ENCODE data around the gene TFCP2.
"Not testable (repeated sequence)": the region's sequence is repeated elsewhere in the genome, so short reads cannot be mapped to it uniquely, and the experiment has no call there.

Gene TFCP2

GRCh38 chr12:51147309-51147708 lies 25.6 kb downstream of the TFCP2 start:
- no peak for DNase-seq

- no peak for DNase-seq
These were observed 33.6 kb downstream of the TFCP2 start for GRCh38 chr12:51139292-51139844.

- DNase-seq, result no peak
These were observed 40.2 kb downstream of the TFCP2 start for GRCh38 chr12:51132693-51133092.

- no peak for DNase-seq
These were observed 41.0 kb downstream of the TFCP2 start for GRCh38 chr12:51131745-51132521.

GRCh38 chr12:51128919-51129318 lies 44.0 kb downstream of the TFCP2 start:
- no peak for DNase-seq

GRCh38 chr12:51127050-51127729 lies 45.7 kb downstream of the TFCP2 start:
- DNase-seq, result no peak

- no peak for DNase-seq
These were observed 46.6 kb downstream of the TFCP2 start for GRCh38 chr12:51126297-51126696.

GRCh38 chr12:51124504-51124903 lies 48.4 kb downstream of the TFCP2 start:
- no peak for DNase-seq

GRCh38 chr12:51122844-51123243 lies 50.1 kb downstream of the TFCP2 start:
- no peak for DNase-seq

GRCh38 chr12:51118706-51119105 lies 54.2 kb downstream of the TFCP2 start:
- no peak for DNase-seq

GRCh38 chr12:51115533-51115932 lies 57.4 kb downstream of the TFCP2 start:
- no peak for DNase-seq

GRCh38 chr12:51108136-51108535 lies 64.8 kb downstream of the TFCP2 start:
- DNase-seq, result no peak

- DNase-seq, result no peak
These were observed 69.0 kb downstream of the TFCP2 start for GRCh38 chr12:51103977-51104376.

- DNase-seq, result no peak
These were observed 74.3 kb downstream of the TFCP2 start for GRCh38 chr12:51098611-51099010.

- DNase-seq, result no peak
These were observed 82.2 kb downstream of the TFCP2 start for GRCh38 chr12:51090705-51091229.

- DNase-seq, result no peak
These were observed 85.1 kb downstream of the TFCP2 start for GRCh38 chr12:51087818-51088217.

GRCh38 chr12:51086933-51087332 lies 86.0 kb downstream of the TFCP2 start:
- DNase-seq, result no peak

- DNase-seq, result no peak
These were observed 87.2 kb downstream of the TFCP2 start for GRCh38 chr12:51085757-51086156.

- DNase-seq, result peak; percentile 90 to 94 (median 93)
These were observed 89.7 kb downstream of the TFCP2 start, which contains the start of gene CSRNP2 for GRCh38 chr12:51083126-51083833. Gene CSRNP2, minus strand, starts transcription at chr12:51083596. Its CDS starts 7,035 bp downstream, at chr12:51076561.

- peak in 4 of 6 experiments; percentile 9 to 32 (median 18) for DNase-seq
These were observed 90.3 kb downstream of the TFCP2 start for GRCh38 chr12:51082561-51083125.

- no peak for DNase-seq
These were observed 91.5 kb downstream of the TFCP2 start for GRCh38 chr12:51081421-51081820.

GRCh38 chr12:51080136-51080535 lies 92.8 kb downstream of the TFCP2 start:
- DNase-seq, result no peak

GRCh38 chr12:51078866-51079265 lies 94.1 kb downstream of the TFCP2 start:
- not testable (repeated sequence) for DNase-seq
